HepG2 (cell line): ENCODE data around the gene ZBTB18. TPM values are rescaled to one million over a fixed set of nuclear protein-coding genes. Genes with fewer than 3 reads are reported as not detected.

Source experiments
- ATAC-seq: fragments of 200-7000 bp; cut with Tn5 transposase; 3 replicates; pipeline ENCODE4 v1.9.1; 2020; ENCODE audit warnings: mild to moderate bottlenecking, moderate library complexity
- BruUV-seq: library from RNA; stranded (reverse); fragments of 400-500 nt; replicated peaks from 2 replicates; lab custom pipeline; 2021; lab: Mats Ljungman, UMichigan
- CTCF ChIA-PET: fragments of 300-600 bp; formaldehyde crosslinking; extraction: SDS; loops from one replicate; lab custom pipeline; 2021; ENCODE audit warnings: low total read pairs, inconsistent platforms, low intra/inter-chr PET ratio; lab: Yijun Ruan, JAX
- POLR2A ChIA-PET: fragments of 350-600 bp; sonication (Branson Sonifier 250); formaldehyde crosslinking; loops from one replicate; lab custom pipeline; 2020; ENCODE audit warnings: antibody characterized with exemption, inconsistent platforms; lab: Yijun Ruan, JAX
- DNase-seq: peaks from one replicate; pipeline ENCODE4 v3.0.0-alpha.2; 2015; ENCODE audit warnings: low spot score
- FAIRE-seq: peaks from 3 replicates; lab custom pipeline; 2011; peaks lifted over from hg19 to GRCh38; lab: Jason Lieb, UNC
- H2AFZ ChIP-seq: one replicate; pipeline ENCODE4 v1.6.1; 2011; ENCODE audit warnings: low read length, inconsistent platforms
- H3K27ac ChIP-seq: fragments of 300-600 bp; 3 replicates; pipeline ENCODE4 v1.8.0; 2011; ENCODE audit warnings: mixed run types, mild to moderate bottlenecking, mixed read lengths, low read length, inconsistent platforms; ENCODE audit not compliant: insufficient read depth; ENCODE audit errors: extremely low read length
- H3K27me3 ChIP-seq, 2 experiments: fragments of 200-600 bp in 1 of 2; 2 replicates in 1 of 2; 3 replicates in 1 of 2; pipeline versions ENCODE4 v1.6.0 to v1.8.0; 2011; ENCODE audit warnings: low read length in 2 of 2, mild to moderate bottlenecking in 2 of 2, moderate library complexity in 2 of 2, inconsistent platforms in 1 of 2; ENCODE audit not compliant: insufficient read depth in 2 of 2, control insufficient read depth in 1 of 2
- H3K36me3 ChIP-seq, 2 experiments: fragments of 200-600 bp in 1 of 2; replicated peaks in 1 of 2; 2 replicates in 1 of 2; 3 replicates in 1 of 2; pipeline versions ENCODE4 v1.5.1 to v1.8.0; 2011; ENCODE audit warnings: low read length in 2 of 2, inconsistent platforms in 1 of 2; ENCODE audit not compliant: insufficient read depth in 2 of 2, control insufficient read depth in 1 of 2
- H3K4me1 ChIP-seq: 2 replicates; pipeline ENCODE4 v1.5.1; 2012; ENCODE audit warnings: low read length, inconsistent platforms; ENCODE audit not compliant: insufficient read depth
- H3K4me2 ChIP-seq: 2 replicates; pipeline ENCODE4 v1.6.0; 2011; ENCODE audit warnings: low read depth, low read length, inconsistent platforms
- H3K4me3 ChIP-seq, 3 experiments: fragments of 200-600 bp in 1 of 3; sonication (generic), shearing (Covaris generic) in 1 of 3; replicated peaks in 1 of 3; 2 replicates each; pipeline ENCODE4 v1.5.1; 2011 to 2016; ENCODE audit warnings: low read length in 3 of 3, inconsistent platforms in 2 of 3, low read depth in 2 of 3, mild to moderate bottlenecking in 2 of 3, control low read depth in 1 of 3, mixed read lengths in 1 of 3; ENCODE audit not compliant: insufficient read depth in 1 of 3
- H3K79me2 ChIP-seq: one replicate; pipeline ENCODE4 v1.6.1; 2011; ENCODE audit warnings: low read length, inconsistent platforms; ENCODE audit not compliant: insufficient read depth
- H3K9ac ChIP-seq: 2 replicates; pipeline ENCODE4 v1.6.0; 2011; ENCODE audit warnings: mild to moderate bottlenecking, low read depth, low read length, inconsistent platforms; ENCODE audit not compliant: insufficient read depth
- H3K9me3 ChIP-seq: 2 replicates; pipeline ENCODE4 v1.5.1; 2012; ENCODE audit warnings: mild to moderate bottlenecking, low read length
- H4K20me1 ChIP-seq: 2 replicates; pipeline ENCODE4 v1.6.0; 2011; ENCODE audit warnings: inconsistent platforms, mild to moderate bottlenecking, low read length, moderate library complexity; ENCODE audit not compliant: insufficient read depth
- AGO2 ChIP-seq: fragments of 200-400 bp; formaldehyde crosslinking; optimal IDR thresholded peaks from 2 replicates; pipeline ENCODE3; 2017; ENCODE audit warnings: mild to moderate bottlenecking, low read depth, low read length, moderate library complexity
- ATRX ChIP-seq: sonication (generic); formaldehyde crosslinking; IDR thresholded peaks from 2 replicates; pipeline ENCODE4 v1.4.0; 2020; ENCODE audit warnings: missing genetic modification reagents, borderline replicate concordance
- BRCA1 ChIP-seq: sonication (generic); formaldehyde crosslinking; IDR thresholded peaks from 2 replicates; pipeline ENCODE4 v1.4.0; 2020; ENCODE audit warnings: missing genetic modification reagents
- CERS6 ChIP-seq: sonication (generic); formaldehyde crosslinking; IDR thresholded peaks from 2 replicates; pipeline ENCODE4 v1.5.0; 2020; ENCODE audit warnings: missing genetic modification reagents
- EP300 ChIP-seq, 3 experiments: sonication (generic) in 1 of 3; formaldehyde crosslinking in 1 of 3; IDR thresholded peaks; 2 replicates each; pipeline versions ENCODE4 v1.5.1 to v1.6.1; 2011 to 2020; ENCODE audit warnings: low read depth in 2 of 3, low read length in 2 of 3, borderline replicate concordance in 1 of 3, improper control_type of control experiment in 1 of 3, mild to moderate bottlenecking in 1 of 3, missing genetic modification reagents in 1 of 3, moderate library complexity in 1 of 3
- FLYWCH1 ChIP-seq: sonication (generic); formaldehyde crosslinking; IDR thresholded peaks from 2 replicates; pipeline ENCODE4 v1.8.1; 2023; ENCODE audit warnings: mild to moderate bottlenecking, missing genetic modification reagents
- GTF2F1 ChIP-seq: fragments of 150-350 bp; IDR thresholded peaks from 2 replicates; pipeline ENCODE4 v1.6.1; 2014; ENCODE audit warnings: low read length
- IKZF4 ChIP-seq: sonication (generic); formaldehyde crosslinking; IDR thresholded peaks from 2 replicates; pipeline ENCODE4 v1.5.1; 2020; ENCODE audit warnings: borderline replicate concordance, mild to moderate bottlenecking, low read depth, missing genetic modification reagents; ENCODE audit errors: not compliant biosample characterization
- JDP2 ChIP-seq: sonication (generic); formaldehyde crosslinking; IDR thresholded peaks from 2 replicates; pipeline ENCODE4 v1.8.1; 2022; ENCODE audit warnings: missing genetic modification reagents, borderline replicate concordance
- MAF1 ChIP-seq: sonication (generic); formaldehyde crosslinking; IDR thresholded peaks from 2 replicates; pipeline ENCODE4 v1.5.0; 2020; ENCODE audit warnings: missing genetic modification reagents, borderline replicate concordance
- NCOA2 ChIP-seq: sonication (generic); formaldehyde crosslinking; IDR thresholded peaks from 2 replicates; pipeline ENCODE4 v1.8.0; 2022; ENCODE audit warnings: inconsistent platforms
- ZBTB1 ChIP-seq: sonication (generic); formaldehyde crosslinking; IDR thresholded peaks from 2 replicates; pipeline ENCODE4 v1.4.0; 2020; ENCODE audit warnings: missing genetic modification reagents, borderline replicate concordance
- ZNF281 ChIP-seq: sonication (generic); formaldehyde crosslinking; IDR thresholded peaks from 2 replicates; pipeline ENCODE4 v1.4.0; 2020; ENCODE audit warnings: missing genetic modification reagents, borderline replicate concordance
- ZNF776 ChIP-seq: sonication (generic); formaldehyde crosslinking; IDR thresholded peaks from 2 replicates; pipeline ENCODE4 v1.4.0; 2020; ENCODE audit warnings: mild to moderate bottlenecking, missing genetic modification reagents
- WGBS: methylation state at CpG from one replicate; pipeline ENCODE4 v1.1.6; 2017; ENCODE audit warnings: low lambda C conversion rate; 5-methylcytosine and 5-hydroxymethylcytosine counted together
- in situ Hi-C: cut with HindIII; loops from 2 replicates; pipeline ENCODE4 v1.10.0; 2017; ENCODE audit warnings: low pct_unique_long_range_greater_than_20kb; ENCODE audit not compliant: extremely low pct_ligation_motif_present
- intact Hi-C: fragments of 100-400 bp; cut with micrococcal nuclease; formaldehyde crosslinking; loops from one replicate; pipeline ENCODE4 v1.10.0; 2022; ENCODE audit not compliant: unreplicated experiment
- polyA plus RNA-seq, 8 experiments: library from polyadenylated mRNA; depleted of rRNA in 3 of 8; stranded (reverse) in 7 of 8; unstranded in 1 of 8; fragments of >200 nt; fragmentation: Illumina TruSeq in 4 of 8; extraction: Trizol in 4 of 8; gene quantifications; 2 replicates each; pipeline versions ENCODE4 v1.2.1 to v1.2.3, GENCODE V29; 2011 to 2016; ENCODE audit warnings: low read depth in 4 of 8, missing spikeins in 1 of 8, mixed read lengths in 1 of 8; ENCODE audit not compliant: insufficient read depth in 1 of 8
- total RNA-seq, 5 experiments: library from RNA; depleted of rRNA; stranded (reverse); fragments of >200 nt; fragmentation: Illumina TruSeq; extraction: Trizol; gene quantifications; 2 replicates each; pipeline ENCODE4 v1.2.3, GENCODE V29; 2016; ENCODE audit warnings: low read depth in 1 of 5
- TF ChIP-seq, protein P1 (sequence below): sonication (generic); formaldehyde crosslinking; IDR thresholded peaks from 2 replicates; pipeline ENCODE4 v1.4.0; 2020; ENCODE audit warnings: missing genetic modification reagents

ZBTB18 gene
- total and polyA plus RNA-seq, 2 of the 13 experiments (the other 11 are each of a cell fraction or from before 2014, with no cell fraction given): 3.1 to 4.3 TPM

- WGBS: 62% methylated on average over 4 of the region's 10 CpGs
- ChIA-PET POLR2A (no interaction called here), CTCF (no interaction called here)
- FAIRE-seq (no peak), DNase-seq (no peak), ATAC-seq (no peak)
- Histone ChIP-seq H3K9me3 (no peaks in the 10 kb centered on the region), H3K36me3 (no peaks in the 10 kb centered on the region), H3K4me1 (peaks cover 7% of the 10 kb centered on the region), H3K79me2 (no peaks in the 10 kb centered on the region), H3K27ac (no peak overlapping the region), H4K20me1 (no peaks in the 10 kb centered on the region), H3K4me3 (no peak overlapping the region), H3K27me3 (no peaks in the 10 kb centered on the region; a peak in 1 of 5 replicates), H3K9ac (no peak overlapping the region), H3K4me2 (no peak overlapping the region), H2AFZ (no peak overlapping the region)
- in situ Hi-C loops (no loop called here), intact Hi-C loops (no loop called here)
- TF ChIP-seq BRCA1 (CRISPR knock-in tag) (no peak), CERS6 (no peak), ZNF776 (CRISPR knock-in tag) (no peak), MAF1 (no peak)
- TF ChIP-seq, protein P1, sequence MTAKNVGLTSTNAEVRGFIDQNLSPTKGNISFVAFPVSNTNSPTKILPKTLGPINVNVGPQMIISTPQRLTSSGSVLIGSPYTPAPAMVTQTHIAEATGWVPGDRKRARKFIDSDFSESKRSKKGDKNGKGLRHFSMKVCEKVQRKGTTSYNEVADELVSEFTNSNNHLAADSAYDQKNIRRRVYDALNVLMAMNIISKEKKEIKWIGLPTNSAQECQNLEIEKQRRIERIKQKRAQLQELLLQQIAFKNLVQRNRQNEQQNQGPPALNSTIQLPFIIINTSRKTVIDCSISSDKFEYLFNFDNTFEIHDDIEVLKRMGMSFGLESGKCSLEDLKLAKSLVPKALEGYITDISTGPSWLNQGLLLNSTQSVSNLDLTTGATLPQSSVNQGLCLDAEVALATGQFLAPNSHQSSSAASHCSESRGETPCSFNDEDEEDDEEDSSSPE (CRISPR knock-in tag): no peak
- BruUV-seq: no TSS peak
Measured at GRCh38 chr1:244102046-244102445, 51.0 kb downstream of the ZBTB18 start.

DNA sequence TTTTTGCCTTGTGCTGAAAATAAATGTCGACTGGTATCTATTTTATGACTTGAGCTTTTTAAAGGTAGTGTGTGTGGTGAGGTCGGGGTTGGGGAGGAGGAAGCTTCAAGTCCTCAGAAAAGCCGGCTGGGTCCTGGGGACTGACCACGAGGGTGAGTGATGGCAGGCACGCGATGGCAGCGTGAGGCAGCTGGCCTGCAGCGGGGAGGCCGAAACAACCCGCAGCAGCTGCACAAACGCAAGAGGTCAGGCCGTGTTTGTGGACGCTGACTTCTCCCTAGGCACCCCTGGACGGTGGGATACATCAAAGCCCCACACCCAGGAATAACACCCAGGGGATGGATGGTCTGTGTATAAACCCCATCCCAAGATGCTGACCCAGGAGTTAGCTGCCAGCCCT lies 51.4 kb downstream of the ZBTB18 start:
- H4K20me1 ChIP-seq: no peaks in the 10 kb centered on the region
- peaks cover 7% of the 10 kb centered on the region for H3K4me1 ChIP-seq
- no peaks in the 10 kb centered on the region for H3K36me3 ChIP-seq
- H3K9me3 ChIP-seq: no peaks in the 10 kb centered on the region
- H3K79me2 ChIP-seq: no peaks in the 10 kb centered on the region
- in situ Hi-C loops (no loop called here), intact Hi-C loops (no loop called here)
- ATAC-seq (no peak), DNase-seq (no peak), FAIRE-seq (no peak)
- ChIA-PET CTCF (no interaction called here), POLR2A (no interaction called here)
- no TSS peak for BruUV-seq
- no peak overlapping the region for H2AFZ ChIP-seq
- H3K27me3 ChIP-seq: no peaks in the 10 kb centered on the region; a peak in 1 of 5 replicates
- H3K27ac ChIP-seq: no peak overlapping the region
- WGBS: 49% methylated on average over 8 of the region's 14 CpGs
- H3K4me3 ChIP-seq: no peak overlapping the region
- no peak overlapping the region for H3K4me2 ChIP-seq
- H3K9ac ChIP-seq: no peak overlapping the region
- TF ChIP-seq JDP2 (no peak), ZBTB1 (no peak), ATRX (CRISPR knock-in tag) (no peak), IKZF4 (CRISPR knock-in tag) (no peak), FLYWCH1 (no peak), AGO2 (no peak), ZNF281 (CRISPR knock-in tag) (no peak), EP300 (IDR thresholded peaks at IDR 0.05; ENCODE audit: low read depth in 2 of 2, low read length in 2 of 2) (no peak), EP300 (CRISPR knock-in tag; IDR thresholded peaks at IDR 0.05; ENCODE audit: borderline replicate concordance) (no peak), GTF2F1 (no peak), NCOA2 (CRISPR knock-in tag) (no peak)
